A549 treated with Mapracorat at 1 μM for 4 hours (cell line): ENCODE measurements around the gene GLI1. TPM values are rescaled to one million over a fixed set of nuclear protein-coding genes. Genes with fewer than 3 reads are reported as not detected.

Experiments
- total RNA-seq: library from RNA; stranded (reverse); fragments of 200-300 nt; extraction: Qiagen RNA extraction; gene quantifications from 5 replicates; pipeline ENCODE4 v1.2.3, GENCODE V29; 2022

Gene GLI1
- 5.7 to 7.0 TPM (median 6.5 TPM) in 5 replicates for total RNA-seq

DNA sequence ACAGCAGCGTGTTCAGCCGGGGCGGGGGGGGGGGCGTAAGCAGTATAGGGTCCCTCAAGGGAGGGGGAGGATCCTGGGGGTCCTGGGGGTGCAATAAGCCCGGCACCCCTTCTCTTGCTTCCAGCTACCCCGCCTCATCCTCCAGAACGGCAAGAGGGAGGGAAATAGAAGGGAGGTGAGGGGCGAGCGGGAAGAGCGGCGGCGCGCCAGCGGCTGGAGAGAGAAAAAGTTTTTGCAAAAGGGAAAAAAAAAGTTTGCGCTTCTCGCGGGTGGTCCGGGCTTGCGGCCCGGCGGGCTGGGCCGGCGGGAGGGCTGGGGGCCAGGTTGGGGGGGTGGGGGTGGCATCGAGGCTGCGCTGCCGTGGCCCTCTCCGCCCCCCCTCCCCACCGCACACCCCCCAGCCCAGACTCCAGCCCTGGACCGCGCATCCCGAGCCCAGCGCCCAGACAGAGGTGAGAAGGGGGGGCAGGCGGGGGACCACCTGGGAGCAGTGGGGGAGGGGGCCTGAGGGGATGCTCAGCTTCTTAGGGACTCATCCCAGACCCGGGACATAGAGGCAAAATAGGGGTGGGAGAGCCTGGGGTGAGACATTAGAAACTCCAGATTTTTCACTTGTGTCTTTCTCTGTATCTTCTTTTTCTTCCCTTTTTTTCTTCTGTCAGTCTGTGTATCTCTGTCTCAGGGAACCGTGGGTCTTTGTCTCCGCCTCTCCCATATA lies at the start of gene GLI1:
TSS of gene GLI1 (plus strand) at position 36 of the 718 bp plus-strand sequence. CDS start 3,907 bp downstream, outside the sequence.

DNA sequence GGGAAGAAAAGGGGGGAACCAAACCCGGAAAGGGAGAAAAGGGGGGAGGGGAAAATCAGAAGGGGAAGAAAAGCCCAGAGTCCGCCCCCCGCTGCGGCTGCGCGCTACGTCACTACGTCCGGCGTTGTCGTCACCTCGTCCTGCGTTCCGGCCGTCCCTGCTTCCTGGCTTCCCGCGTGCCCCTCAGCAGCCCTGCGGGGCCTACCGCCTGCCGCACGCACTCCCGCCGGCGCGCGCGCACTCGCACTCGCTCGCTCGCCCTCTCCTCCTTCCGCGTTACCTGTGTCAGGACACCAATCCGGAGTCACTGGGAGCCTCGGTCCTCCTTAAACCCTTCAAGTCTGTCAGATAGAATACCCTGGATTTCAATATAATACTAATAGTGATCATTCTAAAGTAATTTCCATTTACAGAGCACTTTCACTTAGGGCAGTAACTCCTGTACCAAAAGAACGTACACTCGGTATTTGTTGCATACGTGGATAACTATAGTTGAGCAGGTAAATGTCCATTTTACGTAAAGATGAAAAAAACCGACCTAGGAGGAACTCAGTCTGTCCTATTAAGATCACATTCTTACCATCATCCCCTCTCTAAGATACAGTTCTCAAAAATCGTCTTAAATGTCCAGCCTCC lies 28.5 kb upstream of the GLI1 start, which contains the start of gene R3HDM2:
TSS of gene R3HDM2 (minus strand) at position 113 of the 636 bp plus-strand sequence. CDS start 120,615 bp downstream, outside the sequence.

DNA sequence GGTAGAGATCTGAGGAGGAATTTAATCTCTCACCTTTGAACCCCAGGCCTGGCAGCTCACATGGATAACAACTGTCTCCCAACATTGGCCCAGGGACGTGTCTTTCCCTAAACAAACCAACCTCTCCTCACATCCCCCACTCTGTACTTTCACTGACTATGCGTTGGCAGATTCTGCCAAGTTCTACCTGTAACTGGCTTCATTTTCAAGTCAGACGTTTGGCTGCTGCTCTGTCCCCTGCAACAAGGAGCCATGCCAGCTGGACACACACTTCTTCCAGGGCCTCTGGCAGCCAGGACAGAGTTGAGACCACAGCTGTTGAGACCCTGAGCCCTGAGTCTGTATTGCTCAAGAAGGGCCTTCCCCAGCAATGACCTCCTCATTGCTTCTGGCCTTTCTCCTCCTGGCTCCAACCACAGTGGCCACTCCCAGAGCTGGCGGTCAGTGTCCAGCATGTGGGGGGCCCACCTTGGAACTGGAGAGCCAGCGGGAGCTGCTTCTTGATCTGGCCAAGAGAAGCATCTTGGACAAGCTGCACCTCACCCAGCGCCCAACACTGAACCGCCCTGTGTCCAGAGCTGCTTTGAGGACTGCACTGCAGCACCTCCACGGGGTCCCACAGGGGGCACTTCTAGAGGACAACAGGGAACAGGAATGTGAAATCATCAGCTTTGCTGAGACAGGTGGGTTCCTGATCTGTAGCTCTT lies 24.9 kb upstream of the GLI1 start, which contains the start of gene INHBC:
TSS of gene INHBC (plus strand) at position 268 of the 707 bp plus-strand sequence. CDS start at position 371, 103 bp downstream.

DNA sequence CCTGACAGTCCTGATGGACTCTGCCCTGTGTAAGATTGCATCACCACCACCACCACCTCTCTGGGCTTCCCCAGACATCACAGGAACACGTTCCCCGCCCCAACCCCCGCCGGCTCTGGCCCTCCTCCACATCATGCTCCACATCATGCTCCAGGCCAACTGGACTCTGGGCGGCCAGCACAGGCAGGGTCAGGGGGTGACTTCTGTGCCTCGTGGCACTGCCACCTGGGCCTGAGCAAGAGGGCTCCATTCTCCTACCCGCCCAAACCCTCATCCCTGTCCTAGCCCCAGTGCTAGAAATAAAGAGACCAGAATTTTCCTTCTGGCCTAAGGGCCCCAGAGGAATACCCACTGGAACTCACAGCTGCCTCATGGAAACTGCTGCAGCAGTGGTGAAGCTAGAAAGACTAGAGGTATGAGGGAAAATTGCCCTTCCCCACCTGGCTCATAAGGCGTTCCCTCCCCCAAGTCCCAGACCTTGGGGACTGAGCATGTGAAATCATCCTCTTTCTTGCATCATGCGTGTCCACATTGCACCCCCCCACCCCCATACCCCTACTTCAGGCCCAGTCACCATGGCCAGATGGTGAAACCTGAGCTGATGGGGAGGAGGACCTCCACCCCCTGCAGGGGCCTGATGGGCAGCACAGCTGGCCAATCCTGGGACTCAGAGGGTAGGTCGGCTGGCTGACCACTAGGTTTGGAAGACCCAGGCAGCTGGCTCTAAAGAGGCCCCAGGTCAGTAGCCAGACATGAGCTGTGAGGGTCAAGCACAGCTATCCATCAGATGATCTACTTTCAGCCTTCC lies 4.8 kb upstream of the GLI1 start, which contains the start of gene INHBE:
TSS of gene INHBE (plus strand) at position 742 of the 808 bp plus-strand sequence. CDS start 230 bp downstream, outside the sequence.

DNA sequence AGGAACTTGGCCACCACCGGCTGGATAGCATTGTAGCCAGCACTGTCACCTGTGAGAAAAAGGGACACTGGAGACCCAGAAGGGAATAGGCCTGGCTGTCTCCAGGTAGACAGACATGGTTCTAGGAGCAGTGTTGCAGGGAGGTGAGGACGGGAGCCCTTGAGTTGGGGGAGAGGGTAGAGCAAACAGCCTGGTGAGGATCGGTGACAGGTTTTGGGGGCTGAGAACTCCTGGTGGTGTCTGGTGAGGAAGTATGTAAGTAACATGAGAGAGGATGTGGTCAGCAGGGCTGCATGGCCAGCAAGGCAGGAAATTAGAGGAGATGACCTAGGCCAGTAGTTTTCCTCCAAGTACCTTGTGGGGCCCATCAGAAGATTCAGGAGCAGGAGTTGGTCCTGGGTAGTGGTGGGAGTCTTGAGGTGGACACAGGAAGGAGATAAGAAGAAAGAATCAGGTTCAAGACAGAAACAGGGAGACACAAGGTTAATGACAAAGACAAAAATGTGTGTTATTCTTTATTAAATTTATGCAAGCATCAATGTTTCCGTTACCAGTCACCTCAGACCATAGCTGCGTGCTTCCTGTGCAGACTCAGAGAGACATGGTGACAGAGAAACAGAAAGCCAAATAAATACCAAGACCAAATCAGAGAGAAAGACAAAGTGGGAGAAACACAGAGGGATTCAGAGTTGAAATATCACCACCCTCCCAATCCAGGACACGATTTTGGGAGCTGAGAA lies 20.0 kb downstream of the GLI1 start, which contains the start of gene ARHGAP9:
TSS of gene ARHGAP9 (minus strand) at position 491 of the 740 bp plus-strand sequence. CDS start at position 31, 460 bp downstream.

DNA sequence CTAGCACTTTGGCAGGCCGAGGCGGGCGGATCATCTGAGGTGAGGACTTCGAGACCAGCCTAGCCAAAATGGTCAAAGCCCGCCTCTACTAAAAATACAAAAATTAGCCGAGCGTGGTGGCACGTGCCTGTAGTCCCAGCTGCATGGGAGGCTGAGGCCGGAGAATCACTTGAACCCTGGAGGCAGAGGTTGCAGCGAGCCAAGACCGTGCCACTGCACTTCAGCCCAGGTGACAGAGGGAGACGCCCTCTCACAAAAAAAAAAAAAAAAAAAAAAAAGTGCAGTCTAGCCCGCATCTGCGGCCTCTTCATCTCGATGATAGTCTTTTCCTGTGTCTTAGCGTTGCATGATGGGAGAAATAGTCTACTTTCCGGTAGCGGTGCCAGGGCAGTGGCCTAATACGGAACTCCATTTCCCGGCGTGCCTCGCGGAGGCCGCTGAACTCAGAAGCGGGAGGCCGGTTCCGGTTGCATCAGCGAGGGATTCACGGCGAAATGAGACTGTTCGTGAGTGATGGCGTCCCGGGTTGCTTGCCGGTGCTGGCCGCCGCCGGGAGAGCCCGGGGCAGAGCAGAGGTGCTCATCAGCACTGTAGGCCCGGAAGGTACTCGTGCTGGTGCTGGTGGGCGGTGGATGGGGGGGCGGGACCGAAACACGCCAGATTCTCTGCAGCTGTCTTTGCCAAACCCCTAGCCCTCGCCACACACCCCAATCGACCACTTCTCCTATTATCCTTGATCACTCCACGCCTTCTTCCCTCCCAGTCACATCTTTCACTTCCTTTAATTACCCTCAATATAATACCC lies 28.2 kb downstream of the GLI1 start, which contains the start of gene MARS1:
TSS of gene MARS1 (plus strand) at position 472 of the 805 bp plus-strand sequence. CDS start at position 495, 23 bp downstream.

DNA sequence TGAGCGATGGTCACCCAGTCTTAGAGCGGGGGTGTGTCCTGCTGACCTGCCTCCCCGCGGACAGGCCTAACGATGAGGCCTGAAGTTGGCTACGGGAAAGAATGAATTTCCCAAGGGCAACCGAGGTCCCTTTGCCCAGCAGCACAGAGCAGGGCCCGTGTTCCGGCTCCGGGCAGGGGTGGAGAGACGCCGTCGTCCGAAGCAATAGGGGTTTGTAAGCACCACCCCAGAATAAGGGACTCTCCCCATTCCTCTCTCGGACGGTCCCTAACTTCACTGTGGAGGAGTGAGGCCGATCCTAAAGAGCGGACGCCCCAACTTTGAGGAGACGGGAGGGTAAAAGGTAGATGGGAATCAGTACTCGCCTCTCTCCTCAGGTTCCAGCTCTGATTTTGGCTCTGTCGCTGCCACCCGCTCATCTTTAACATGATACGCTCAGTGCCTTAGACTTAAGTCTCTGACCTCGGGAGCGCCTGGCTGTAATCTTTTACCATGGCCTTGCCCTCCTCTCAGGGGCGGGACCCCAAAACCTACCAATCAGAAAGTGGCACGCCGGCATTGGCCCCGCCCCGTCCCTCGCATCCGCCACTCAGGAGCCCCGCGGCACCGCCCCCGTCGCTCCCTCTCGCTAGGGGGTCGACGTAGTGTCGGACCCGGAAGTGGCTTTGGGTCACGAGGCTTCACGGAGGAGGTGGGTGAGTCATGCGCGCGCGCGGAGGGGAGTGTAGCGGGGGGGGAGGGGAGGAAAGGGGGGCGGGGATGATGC lies 60.7 kb downstream of the GLI1 start, which contains the start of gene DDIT3:
TSS of gene DDIT3 (minus strand) at position 462 of the 766 bp plus-strand sequence. CDS start 3,108 bp downstream, outside the sequence.

Other genes starting within 250 kb of the GLI1 start
- gene NXPH4, start 243.0 kb upstream of the GLI1 start, total RNA-seq = 4.1 to 5.6 TPM (median 5.3 TPM) in 5 replicates
- 115 to 128 TPM (median 124 TPM) in 5 replicates for gene SHMT2, start 230.1 kb upstream of the GLI1 start, total RNA-seq
- gene STAC3, start 208.6 kb upstream of the GLI1 start, total RNA-seq = 0.27 to 0.61 TPM (median 0.58 TPM) in 5 replicates
- gene R3HDM2, start 28.7 kb upstream of the GLI1 start, total RNA-seq = 7.2 to 8.8 TPM (median 7.9 TPM) in 5 replicates
- not detected in 5 replicates for gene INHBC, start 25.0 kb upstream of the GLI1 start, total RNA-seq
- gene INHBE, start 4.5 kb upstream of the GLI1 start, total RNA-seq = 0.05 to 0.09 TPM in 2 of 5 replicates, not detected in the others
- 0.19 to 0.83 TPM (median 0.35 TPM) in 5 replicates for gene ARHGAP9, start 20.1 kb downstream of the GLI1 start, total RNA-seq
- 137 to 249 TPM (median 138 TPM) in 5 replicates for gene MARS1, start 28.3 kb downstream of the GLI1 start, total RNA-seq
- 27.8 to 30.1 TPM (median 28.8 TPM) in 5 replicates for gene DDIT3, start 60.7 kb downstream of the GLI1 start, total RNA-seq
- 19.4 to 27.6 TPM (median 26.6 TPM) in 5 replicates for gene MBD6, start 63.0 kb downstream of the GLI1 start, total RNA-seq
- 117 to 160 TPM (median 118 TPM) in 5 replicates for gene DCTN2, start 87.4 kb downstream of the GLI1 start, total RNA-seq
- gene KIF5A, start 90.3 kb downstream of the GLI1 start, total RNA-seq = 0.13 to 0.29 TPM (median 0.20 TPM) in 5 replicates
- 38.3 to 48.9 TPM (median 42.1 TPM) in 5 replicates for gene PIP4K2C, start 131.4 kb downstream of the GLI1 start, total RNA-seq
- 16.1 to 21.0 TPM (median 17.8 TPM) in 5 replicates for gene DTX3, start 145.0 kb downstream of the GLI1 start, total RNA-seq
- gene ARHGEF25, start 151.7 kb downstream of the GLI1 start, total RNA-seq = 4.4 to 5.9 TPM (median 5.3 TPM) in 5 replicates
- 30.6 to 47.9 TPM (median 44.0 TPM) in 5 replicates for gene B4GALNT1, start 173.4 kb downstream of the GLI1 start, total RNA-seq
- 113 to 119 TPM (median 115 TPM) in 5 replicates for gene OS9, start 234.3 kb downstream of the GLI1 start, total RNA-seq